K562 (cell line): ENCODE data around the gene LAMA4.

Experiments used
- CTCF ChIP-seq, 3 experiments: IDR thresholded peaks in 2 of 3; conservative IDR thresholded peaks in 1 of 3; 2 replicates each; pipeline ENCODE4 v1.5.1; 2011 to 2012; ENCODE audit warnings: low read length in 3 of 3, mild to moderate bottlenecking in 3 of 3, control low read depth in 2 of 3, improper control_type of control experiment in 1 of 3, inconsistent platforms in 1 of 3, low read depth in 1 of 3, mixed read lengths in 1 of 3, moderate library complexity in 1 of 3; ENCODE audit not compliant: insufficient read depth in 2 of 3
- MEF2D ChIP-seq: conservative IDR thresholded peaks from 2 replicates; pipeline ENCODE4 v1.6.1; 2016; ENCODE audit warnings: low read depth, missing genetic modification characterization, missing compliant biosample characterization
- POLR2A ChIP-seq: fragments of 450-650 bp; conservative IDR thresholded peaks from 2 replicates; pipeline ENCODE4 v1.6.1; 2016
- RFX1 ChIP-seq: fragments of 450-650 bp; IDR thresholded peaks from 2 replicates; pipeline ENCODE4 v1.6.1; 2016; ENCODE audit warnings: mild to moderate bottlenecking, moderate library complexity
- SIN3A ChIP-seq, 2 experiments: fragments of 150-350 bp in 1 of 2; IDR thresholded peaks; 2 replicates each; pipeline ENCODE4 v1.6.1; 2011 to 2016; ENCODE audit warnings: borderline replicate concordance in 2 of 2, low read depth in 2 of 2, low read length in 2 of 2, mild to moderate bottlenecking in 2 of 2, moderate library complexity in 2 of 2; ENCODE audit not compliant: control insufficient read depth in 1 of 2
- TAF1 ChIP-seq: IDR thresholded peaks from 2 replicates; pipeline ENCODE4 v1.6.1; 2011; ENCODE audit warnings: mild to moderate bottlenecking, low read length, moderate library complexity; ENCODE audit not compliant: insufficient read depth, control insufficient read depth, severe bottlenecking; ENCODE audit errors: extremely low read depth

DNA sequence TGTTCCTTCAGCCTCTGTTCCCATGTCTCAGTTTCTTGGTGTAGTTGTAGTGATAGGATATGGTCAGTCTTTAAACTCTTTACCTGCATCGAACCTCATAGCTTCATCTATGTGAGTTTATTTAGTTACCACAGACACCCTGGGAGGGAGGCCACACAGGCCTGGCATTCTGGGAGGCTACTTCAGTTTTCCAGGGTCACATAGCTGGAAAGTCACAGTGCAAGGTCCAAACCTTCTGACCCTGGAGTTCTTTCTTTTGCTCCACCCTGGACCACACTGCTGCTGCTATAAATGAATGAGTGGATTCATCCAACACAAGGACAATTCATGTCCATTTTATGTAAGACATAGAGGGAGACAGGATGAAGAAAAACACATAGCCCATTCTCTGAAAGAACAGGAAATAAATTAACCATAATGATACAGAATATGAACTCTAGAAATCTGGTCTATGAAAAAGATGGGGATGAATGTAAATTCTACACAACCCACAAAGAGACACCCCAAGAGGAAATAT lies 60.8 kb downstream of the LAMA4 start:
- TF ChIP-seq MEF2D (tag) = no peak
- no peak for TF ChIP-seq POLR2A
- TF ChIP-seq CTCF (IDR thresholded peaks at IDR 0.05 in 2 of 3, conservative IDR thresholded peaks at IDR 0.05 in 1 of 3; ENCODE audit: insufficient read depth in 2 of 3, low read depth in 1 of 3, low read length in 3 of 3) = no peak
- no peak for TF ChIP-seq SIN3A (IDR thresholded peaks at IDR 0.05; ENCODE audit: borderline replicate concordance in 2 of 2, control insufficient read depth in 1 of 2, low read depth in 2 of 2, low read length in 2 of 2)
- no peak for TF ChIP-seq TAF1
- no peak for TF ChIP-seq RFX1
